SU-DHL-6 (cell line): ENCODE measurements around the gene BBX.

Experiments
- H2AFZ ChIP-seq: fragments of 200-600 bp; sonication (generic); 2 replicates; pipeline ENCODE4 v1.6.1; 2014; ENCODE audit warnings: low read depth, mild to moderate bottlenecking, moderate library complexity, mixed read lengths, antibody characterized with exemption, low read length; ENCODE audit not compliant: severe bottlenecking
- H3F3A ChIP-seq: fragments of 200-600 bp; shearing (Covaris generic); 2 replicates; pipeline ENCODE4 v1.6.0; 2016; ENCODE audit warnings: antibody characterized with exemption, mild to moderate bottlenecking; ENCODE audit not compliant: insufficient read depth
- H3K27ac ChIP-seq: fragments of 200-600 bp; sonication (generic); 2 replicates; pipeline ENCODE4 v1.5.1; 2016; ENCODE audit warnings: low read depth, mild to moderate bottlenecking, low read length, moderate library complexity, mixed read lengths
- H3K27me3 ChIP-seq: fragments of 200-600 bp; sonication (generic), shearing (Covaris generic); 2 replicates; pipeline ENCODE4 v1.6.0; 2014; ENCODE audit warnings: mild to moderate bottlenecking, low read length
- H3K36me3 ChIP-seq: fragments of 200-600 bp; sonication (generic); 2 replicates; pipeline ENCODE4 v1.6.1; 2014; ENCODE audit warnings: mild to moderate bottlenecking, low read length, mixed read lengths
- H3K4me2 ChIP-seq: fragments of 300-600, 200-600 bp; shearing (Covaris generic), sonication (generic); 2 replicates; pipeline ENCODE4 v1.6.0; 2014; ENCODE audit warnings: low read length, low read depth, mild to moderate bottlenecking; ENCODE audit not compliant: poor library complexity, severe bottlenecking
- H3K4me3 ChIP-seq: fragments of 200-600 bp; sonication (generic); 2 replicates; pipeline ENCODE4 v1.5.1; 2014; ENCODE audit warnings: antibody characterized with exemption, low read length, mild to moderate bottlenecking, mixed read lengths; ENCODE audit not compliant: insufficient read depth, poor library complexity, severe bottlenecking
- H3K79me2 ChIP-seq: fragments of 200-600 bp; sonication (generic); 2 replicates; pipeline ENCODE4 v1.6.1; 2014; ENCODE audit warnings: mild to moderate bottlenecking, low read length, moderate library complexity; ENCODE audit not compliant: insufficient read depth
- H3K9ac ChIP-seq: fragments of 200-600 bp; sonication (generic); 2 replicates; pipeline ENCODE4 v1.7.0; 2014; ENCODE audit warnings: mild to moderate bottlenecking, low read length
- H3K9me2 ChIP-seq: fragments of 200-600 bp; sonication (generic); replicated peaks from 2 replicates; pipeline ENCODE4 v1.6.1; 2014; ENCODE audit warnings: low read length; ENCODE audit not compliant: insufficient read depth
- H3K9me3 ChIP-seq: fragments of 200-600 bp; sonication (generic); 2 replicates; pipeline ENCODE4 v1.6.1; 2014; ENCODE audit warnings: low read length, mixed read lengths; ENCODE audit not compliant: insufficient read depth
- H4K20me1 ChIP-seq: fragments of 200-600 bp; sonication (generic); 2 replicates; pipeline ENCODE4 v1.6.1; 2014; ENCODE audit warnings: low read depth, mild to moderate bottlenecking, antibody characterized with exemption, low read length, moderate library complexity, mixed read lengths
- CTCF ChIP-seq: fragments of 200-600 bp; sonication (generic); IDR thresholded peaks from one replicate; pipeline ENCODE4 v1.5.1; 2017; ENCODE audit warnings: antibody characterized with exemption, mild to moderate bottlenecking, low read length, moderate library complexity; ENCODE audit not compliant: insufficient read depth, poor library complexity, severe bottlenecking
- EZH2phosphoT487 ChIP-seq: fragments of 200-600 bp; sonication (generic), shearing (Covaris generic); conservative IDR thresholded peaks from 2 replicates; pipeline ENCODE4 v1.6.1; 2018; ENCODE audit warnings: mild to moderate bottlenecking, antibody characterized with exemption, low read length, moderate library complexity, mixed read lengths

The BBX gene

GRCh38 chr3:107797586-107797985 is 274.8 kb downstream of the BBX start:
- Histone ChIP-seq H3K27me3 (no peaks in the 10 kb centered on the region), H3K4me3 (no peak overlapping the region), H3K9me2 (no peaks in the 10 kb centered on the region), H3F3A (0 out of 2 replicates have a peak, but pooled peaks cover 5% of the 10 kb centered on the region), H3K36me3 (no peaks in the 10 kb centered on the region), H3K27ac (no peak overlapping the region), H3K4me2 (no peak overlapping the region), H3K9ac (no peak overlapping the region), H3K79me2 (no peaks in the 10 kb centered on the region), H2AFZ (no peak overlapping the region), H4K20me1 (no peaks in the 10 kb centered on the region), H3K9me3 (no peaks in the 10 kb centered on the region)
- TF ChIP-seq EZH2phosphoT487 = no peak
- no peak for TF ChIP-seq CTCF

- no peaks in the 10 kb centered on the region for H3K9me3 ChIP-seq
- no peak overlapping the region for H3K27ac ChIP-seq
- H4K20me1 ChIP-seq = no peaks in the 10 kb centered on the region
- TF ChIP-seq CTCF (no peak), EZH2phosphoT487 (no peak)
- H2AFZ ChIP-seq = no peak overlapping the region
- H3K9me2 ChIP-seq = no peaks in the 10 kb centered on the region
- no peaks in the 10 kb centered on the region for H3K36me3 ChIP-seq
- no peak overlapping the region for H3K9ac ChIP-seq
- 0 out of 2 replicates have a peak, but pooled peaks cover 4% of the 10 kb centered on the region for H3F3A ChIP-seq
- no peaks in the 10 kb centered on the region for H3K79me2 ChIP-seq
- no peaks in the 10 kb centered on the region for H3K27me3 ChIP-seq
- no peak overlapping the region for H3K4me2 ChIP-seq
- H3K4me3 ChIP-seq = no peak overlapping the region
Measured at GRCh38 chr3:107798381-107798780, 275.6 kb downstream of the BBX start.

- Histone ChIP-seq H3K36me3 (no peaks in the 10 kb centered on the region), H4K20me1 (no peaks in the 10 kb centered on the region), H3F3A (no peaks in the 10 kb centered on the region), H3K27me3 (no peaks in the 10 kb centered on the region), H3K4me2 (no peak overlapping the region), H3K79me2 (no peaks in the 10 kb centered on the region), H3K27ac (no peak overlapping the region), H3K4me3 (no peak overlapping the region), H3K9me2 (no peaks in the 10 kb centered on the region), H3K9ac (no peak overlapping the region), H3K9me3 (no peaks in the 10 kb centered on the region), H2AFZ (no peak overlapping the region)
- no peak for TF ChIP-seq EZH2phosphoT487
- no peak for TF ChIP-seq CTCF
Measured at GRCh38 chr3:107800710-107801109, 277.9 kb downstream of the BBX start.

GRCh38 chr3:107803170-107803569 is 280.4 kb downstream of the BBX start:
- no peaks in the 10 kb centered on the region for H3F3A ChIP-seq
- H3K36me3 ChIP-seq = no peaks in the 10 kb centered on the region
- no peaks in the 10 kb centered on the region for H3K9me3 ChIP-seq
- no peaks in the 10 kb centered on the region for H4K20me1 ChIP-seq
- no peaks in the 10 kb centered on the region for H3K79me2 ChIP-seq
- TF ChIP-seq EZH2phosphoT487 (no peak), CTCF (no peak)
- H3K27ac ChIP-seq = no peak overlapping the region
- H2AFZ ChIP-seq = no peak overlapping the region
- H3K9me2 ChIP-seq = no peaks in the 10 kb centered on the region
- no peak overlapping the region for H3K4me2 ChIP-seq
- no peaks in the 10 kb centered on the region for H3K27me3 ChIP-seq
- no peak overlapping the region for H3K4me3 ChIP-seq
- no peak overlapping the region for H3K9ac ChIP-seq
